Measurements from ENCODE around the gene PALD1.

Gene PALD1

DNA sequence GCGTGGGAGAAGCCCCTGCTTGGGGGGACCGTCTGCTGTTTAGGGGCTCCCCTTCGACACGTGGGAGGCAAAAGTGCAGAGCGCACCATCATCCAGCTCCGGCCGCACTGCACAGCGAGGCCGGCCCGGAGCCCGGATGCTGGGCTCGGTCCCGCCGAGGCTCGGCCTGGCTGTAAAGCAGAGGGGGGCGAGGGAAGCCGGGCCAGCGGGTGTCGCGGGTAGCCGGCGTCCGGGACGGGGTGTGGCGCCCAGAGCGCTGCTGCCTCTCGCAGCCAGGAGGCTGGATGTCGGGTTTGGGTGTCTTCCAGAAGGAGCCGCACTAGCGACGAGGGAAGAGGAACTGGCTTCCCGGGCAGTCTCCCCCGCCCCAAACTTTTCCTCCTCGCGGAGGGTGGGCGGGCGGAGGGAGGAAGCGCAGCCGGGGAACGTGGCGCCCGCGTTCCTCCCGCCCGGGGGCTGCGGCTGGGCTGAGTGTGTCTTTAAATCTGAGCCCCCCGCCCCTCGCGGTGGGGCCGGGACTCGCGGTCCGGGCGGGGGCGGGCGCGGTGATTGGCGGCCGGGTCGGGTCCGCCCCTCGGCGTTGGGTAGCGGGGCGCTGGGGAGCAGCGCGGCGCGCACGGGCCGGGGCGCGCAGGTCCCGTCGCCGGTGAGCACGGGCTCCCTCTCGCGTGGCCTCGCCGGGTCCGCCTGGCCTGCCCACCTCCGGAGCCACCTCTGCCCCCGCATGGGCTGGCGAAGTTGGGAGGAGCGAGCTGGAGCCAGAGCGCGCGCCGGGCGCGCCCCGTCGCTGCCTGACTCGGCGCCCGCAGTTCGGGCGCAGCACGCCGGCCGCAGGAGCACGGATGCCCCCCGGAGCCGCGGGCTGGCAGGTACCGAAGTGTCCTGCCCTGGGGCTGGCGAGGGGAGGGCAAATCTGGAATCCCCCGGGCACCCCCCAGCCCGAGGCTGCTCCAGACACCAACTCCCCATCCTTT, at the start of gene PALD1:
Gene PALD1 (plus strand): TSS at position 577 of the 974 bp plus-strand sequence. CDS start 47,185 bp downstream, outside the sequence.
- DNase-seq (ENCODE audit: low spot score): peak; percentile 20

DNA sequence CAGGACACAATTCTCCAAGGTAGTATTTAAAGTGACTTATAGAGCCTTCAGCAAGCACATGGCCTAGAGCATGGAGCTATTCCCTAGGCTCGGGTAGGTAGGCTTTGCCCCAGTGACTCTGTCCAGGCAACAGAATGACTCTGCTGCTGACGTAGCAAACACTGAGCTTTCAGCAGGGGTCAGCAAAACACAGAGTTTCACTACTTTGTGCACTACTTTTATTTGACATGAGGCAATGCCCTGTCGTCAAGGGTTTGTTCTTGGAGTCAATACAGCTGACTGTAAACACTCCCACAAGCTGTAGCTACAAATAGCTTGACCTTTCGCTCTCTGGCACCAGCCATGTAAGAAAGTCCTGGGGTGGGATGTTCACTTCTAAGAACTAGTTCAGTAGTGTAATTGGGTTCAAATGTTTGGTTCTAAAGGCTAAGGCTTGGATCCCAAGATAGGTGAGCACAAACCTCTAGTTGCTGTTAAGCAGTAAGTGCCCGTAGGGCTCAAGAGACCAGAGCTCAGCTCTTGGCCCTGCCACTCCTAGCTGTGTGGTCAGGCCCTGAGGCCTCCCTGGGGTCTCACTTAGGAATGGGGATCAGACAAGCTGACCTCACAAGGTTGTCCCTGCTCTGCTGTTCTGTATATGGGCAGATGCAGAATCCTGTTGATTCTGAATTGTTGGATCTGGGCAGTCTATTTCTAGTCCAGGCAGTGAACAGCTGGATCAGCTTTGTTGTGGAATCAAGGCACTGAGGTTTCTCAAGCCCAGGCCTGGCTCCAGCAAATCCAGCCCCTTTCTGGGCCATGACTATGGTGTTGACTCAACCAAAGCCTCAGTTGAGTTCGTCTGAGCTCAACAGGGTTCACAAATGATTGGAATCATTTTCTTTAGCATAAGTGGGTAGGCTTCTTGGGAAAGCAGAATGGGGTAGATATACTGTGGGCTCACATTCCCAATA, 47.8 kb upstream of the PALD1 start:
- peak; percentile 67 for DNase-seq (ENCODE audit: low spot score)

DNA sequence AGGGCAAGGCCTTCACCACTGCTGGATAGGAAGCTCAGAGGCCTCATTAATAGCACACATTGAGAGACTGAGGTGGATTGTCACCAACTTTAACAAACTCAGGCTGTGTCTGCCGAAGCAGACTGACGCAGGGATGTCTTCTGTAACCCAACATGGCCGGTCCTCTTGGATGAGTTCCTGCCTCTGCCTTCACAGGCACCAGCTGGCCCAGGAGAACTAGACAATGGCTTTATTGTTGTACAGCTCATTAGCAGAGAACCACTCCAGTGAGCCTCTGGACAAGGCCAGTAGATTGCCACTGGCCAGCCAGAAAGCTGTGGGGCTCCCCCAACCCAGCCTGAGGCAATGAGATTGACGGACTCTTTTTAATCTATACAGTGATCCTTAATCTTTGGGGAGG, 46.5 kb upstream of the PALD1 start:
- no peak for DNase-seq (ENCODE audit: low spot score)

DNA sequence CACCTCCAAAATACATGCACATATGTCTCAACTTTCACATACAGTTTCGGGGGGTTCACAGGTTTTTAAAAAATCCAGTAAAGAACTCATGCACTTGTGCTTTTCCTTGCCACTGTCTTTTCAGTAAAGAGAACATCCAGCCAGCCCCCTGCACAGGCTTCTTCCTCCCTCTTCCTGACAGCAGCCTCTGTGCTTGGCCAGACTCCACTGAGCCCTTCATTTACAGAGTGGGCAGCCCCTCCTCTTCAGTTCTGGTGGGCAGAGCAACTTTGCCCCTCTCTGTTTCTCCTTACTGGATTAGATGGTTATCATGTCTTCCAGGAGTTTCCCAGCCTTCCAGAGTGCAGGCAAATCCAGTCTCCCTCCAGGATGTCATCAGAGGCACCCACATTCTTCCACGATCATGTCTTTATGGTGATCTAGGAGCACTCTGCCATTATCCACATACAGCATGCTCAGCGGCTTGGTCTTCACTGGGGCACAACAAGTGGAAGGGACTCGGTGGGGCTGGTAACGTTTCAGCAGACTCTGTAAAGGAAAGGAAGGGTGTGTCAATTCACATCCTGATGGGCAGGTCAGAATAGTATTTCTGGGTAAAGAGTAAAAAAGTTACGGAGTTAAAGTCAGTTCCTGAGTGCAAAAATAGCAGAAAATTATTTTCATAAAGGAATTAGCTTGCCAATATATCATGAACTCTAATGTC, 45.9 kb upstream of the PALD1 start:
- no peak for DNase-seq (ENCODE audit: low spot score)

DNA sequence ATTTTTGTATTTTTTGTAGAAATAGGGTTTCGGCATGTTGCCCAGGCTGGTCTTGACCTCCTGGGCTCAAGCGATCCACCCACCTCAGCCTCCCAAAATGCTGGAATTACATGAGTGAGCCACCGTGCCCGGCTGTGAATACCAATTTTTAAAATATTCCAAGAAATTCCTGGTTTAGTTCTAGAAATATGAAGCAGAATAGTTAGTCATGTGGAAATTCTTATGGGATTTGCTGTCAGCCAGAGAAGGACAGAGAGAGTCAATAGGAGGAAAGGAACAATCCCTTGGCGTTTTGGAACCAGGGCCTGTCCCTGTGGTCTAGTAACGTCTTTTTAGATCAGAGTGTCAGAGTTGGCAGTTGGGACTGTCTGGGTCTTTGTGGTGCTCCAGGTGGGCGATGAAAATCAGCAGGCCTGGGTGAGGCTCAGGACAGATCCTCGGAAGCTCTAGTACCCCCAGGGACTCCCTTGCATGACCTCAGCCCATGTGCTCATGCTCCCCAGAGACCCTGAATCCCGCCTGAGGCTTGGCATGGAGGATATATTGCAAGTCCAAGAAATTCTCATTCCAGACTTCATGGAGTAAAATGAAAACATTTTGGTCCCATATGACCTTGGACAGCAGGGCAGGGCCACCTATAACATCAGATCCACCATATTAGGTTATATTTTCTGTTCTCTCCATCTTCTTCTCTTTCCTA, 44.8 kb upstream of the PALD1 start:
- DNase-seq (ENCODE audit: low spot score): no peak

DNA sequence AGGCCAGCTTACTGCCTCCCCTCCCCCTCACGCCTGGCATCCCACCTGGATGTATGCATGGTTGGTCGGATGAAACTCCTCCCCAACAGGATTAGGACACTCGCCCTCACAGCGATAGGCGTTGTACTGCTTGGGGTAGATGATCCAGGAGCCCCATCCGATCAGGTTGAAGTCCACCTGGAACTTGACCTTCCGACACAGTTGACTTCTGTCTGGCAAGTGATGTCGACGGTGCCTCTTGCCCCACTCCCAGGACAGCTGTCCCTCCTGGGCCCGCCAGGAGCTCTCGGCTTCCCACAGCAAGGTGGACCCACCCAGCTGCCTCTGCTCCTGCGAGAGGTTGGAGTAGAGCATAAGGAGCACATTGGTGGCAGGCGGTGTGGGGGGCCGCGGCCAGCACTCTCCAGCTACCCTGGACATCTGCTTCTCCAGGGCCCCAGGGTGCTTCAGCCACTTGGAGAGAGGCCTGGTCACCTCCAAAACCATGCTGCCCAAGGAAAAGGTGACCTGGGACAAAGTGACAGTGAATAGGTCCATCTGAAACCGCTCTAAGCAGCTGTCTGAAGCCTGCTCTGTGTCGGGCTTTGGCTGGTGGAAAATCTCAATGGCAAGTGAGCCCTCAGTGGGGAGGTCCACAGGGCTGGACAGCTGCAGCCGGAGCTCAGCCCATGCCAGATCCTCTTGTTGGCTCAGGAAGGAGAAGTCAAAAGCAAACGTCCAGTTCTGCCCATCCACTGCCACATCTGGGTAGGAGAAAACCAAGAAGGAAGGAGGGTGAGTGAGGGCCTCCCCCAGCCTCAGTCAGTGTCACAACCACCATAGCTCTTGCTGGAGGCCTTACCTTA, 43.1 kb upstream of the PALD1 start:
- DNase-seq (ENCODE audit: low spot score): no peak

DNA sequence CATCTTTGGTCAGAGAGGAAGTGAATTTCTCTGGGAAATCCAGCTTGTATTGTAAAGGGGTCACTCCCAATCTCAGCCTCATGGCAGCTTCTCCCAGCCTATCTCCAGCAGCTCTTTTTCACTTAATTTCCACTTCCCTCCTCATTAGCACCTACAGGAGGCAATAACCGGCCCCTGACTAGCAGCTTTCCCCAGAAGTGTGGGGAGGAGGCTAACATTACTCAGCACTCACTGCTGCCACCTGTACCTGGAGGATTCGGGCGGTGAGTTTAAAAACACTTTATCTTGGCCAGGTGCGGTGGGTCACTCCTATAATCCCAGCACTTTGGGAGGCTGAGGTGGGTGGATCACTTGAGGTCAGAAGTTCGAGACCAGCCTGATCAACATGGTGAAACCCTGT, 40.8 kb upstream of the PALD1 start:
- no peak for DNase-seq (ENCODE audit: low spot score)

DNA sequence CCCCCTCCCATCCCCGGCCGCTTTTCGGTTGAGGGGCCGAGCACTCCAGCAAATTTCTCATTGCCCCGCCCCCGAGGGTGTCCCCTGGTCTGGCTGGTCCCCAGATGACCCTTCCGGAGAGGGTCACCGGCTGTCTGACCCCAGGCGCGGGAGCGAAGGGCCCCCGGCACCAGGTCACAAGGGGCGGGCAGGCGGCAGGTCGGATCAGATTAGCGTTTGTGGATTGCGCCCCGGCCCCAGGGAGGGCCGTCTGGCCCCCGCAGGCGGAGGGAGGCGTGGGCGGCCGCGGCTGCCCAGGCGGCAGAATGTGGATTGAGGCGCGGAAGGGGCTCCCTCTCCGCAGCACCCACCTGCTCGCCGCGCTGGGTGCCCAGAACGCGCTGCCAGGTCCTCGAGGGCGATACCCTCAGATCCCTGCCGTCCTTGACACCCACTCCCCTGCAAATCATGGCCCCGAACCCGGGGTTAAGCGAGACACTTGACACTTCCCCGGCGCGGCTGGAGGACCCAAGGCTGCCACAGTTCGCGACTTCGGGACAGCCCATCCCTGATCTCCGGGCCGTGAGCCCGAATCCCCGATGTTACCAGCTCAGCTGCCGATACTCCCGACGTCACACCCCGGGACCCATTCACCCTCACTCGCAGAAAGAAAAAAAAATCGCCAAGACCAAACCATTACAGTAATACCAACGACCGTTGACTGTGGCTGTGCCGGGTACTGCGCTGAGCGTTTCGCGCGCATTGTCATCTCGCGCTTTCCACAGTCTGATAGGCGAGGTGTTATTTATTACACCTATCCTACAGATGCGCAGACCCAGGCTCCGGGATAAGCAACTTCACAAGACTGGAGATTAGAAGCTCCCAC, 38.0 kb upstream of the PALD1 start:
- no peak for DNase-seq (ENCODE audit: low spot score)

DNA sequence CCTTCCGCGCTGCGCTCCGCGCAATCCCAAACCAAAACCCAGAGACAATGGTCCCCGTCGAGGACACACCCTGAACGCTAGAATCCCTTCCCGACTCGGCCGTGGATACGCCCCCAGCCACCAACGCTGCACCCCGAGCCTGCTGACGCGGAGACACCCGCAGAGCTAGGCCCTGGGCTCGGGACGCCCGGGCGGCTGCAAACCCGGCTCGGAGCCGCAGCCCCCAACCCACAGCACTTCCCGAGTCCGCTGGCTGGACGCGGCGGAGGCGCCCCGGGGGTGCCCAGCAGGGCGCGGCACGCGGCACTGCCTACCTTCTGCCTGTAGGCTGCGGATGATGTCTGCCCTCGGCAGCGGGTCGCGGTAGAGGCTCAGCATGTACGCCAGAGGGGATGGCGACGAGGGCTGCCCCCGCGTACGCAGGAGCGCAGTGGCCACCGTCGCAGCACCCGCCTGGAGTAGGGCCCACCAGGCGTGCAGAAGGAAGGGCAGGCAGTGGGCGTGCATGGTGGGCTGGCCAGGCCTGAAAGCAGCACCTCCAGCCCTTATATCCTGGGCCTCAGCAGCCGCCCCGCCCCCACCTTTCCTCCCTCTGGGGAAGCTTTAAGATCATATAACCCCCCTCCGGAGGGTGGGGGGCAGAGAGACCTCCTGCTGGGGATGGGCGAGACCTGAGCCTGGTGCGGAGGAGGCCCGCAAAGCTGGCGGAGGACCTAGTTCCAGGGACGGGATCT, 37.2 kb upstream of the PALD1 start, which contains the start of gene NODAL:
Gene NODAL (minus strand): TSS at position 521 of the 734 bp plus-strand sequence. CDS start 14 bp downstream, at position 507.
- no peak for DNase-seq (ENCODE audit: low spot score)

DNA sequence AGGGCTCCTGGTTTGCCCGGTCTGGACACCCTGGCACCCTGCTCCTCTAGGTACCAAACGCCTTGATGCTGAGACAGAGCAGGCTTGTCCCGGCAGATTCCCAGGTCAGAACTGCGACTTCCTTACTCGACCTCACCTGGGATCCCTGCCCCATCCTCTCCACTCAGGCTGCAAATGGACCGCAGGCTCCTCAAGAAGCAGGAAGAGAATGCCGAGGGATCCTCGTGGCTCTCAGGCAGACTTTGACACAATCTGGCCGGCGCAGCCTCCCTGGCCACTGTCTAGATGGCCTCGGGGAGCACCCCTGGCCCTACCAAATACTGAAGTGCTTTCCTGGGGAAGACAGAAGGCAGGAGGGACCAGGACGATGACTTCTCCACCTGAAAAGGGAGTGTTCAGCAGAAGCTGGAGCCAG, 36.7 kb upstream of the PALD1 start:
- DNase-seq (ENCODE audit: low spot score): no peak

DNA sequence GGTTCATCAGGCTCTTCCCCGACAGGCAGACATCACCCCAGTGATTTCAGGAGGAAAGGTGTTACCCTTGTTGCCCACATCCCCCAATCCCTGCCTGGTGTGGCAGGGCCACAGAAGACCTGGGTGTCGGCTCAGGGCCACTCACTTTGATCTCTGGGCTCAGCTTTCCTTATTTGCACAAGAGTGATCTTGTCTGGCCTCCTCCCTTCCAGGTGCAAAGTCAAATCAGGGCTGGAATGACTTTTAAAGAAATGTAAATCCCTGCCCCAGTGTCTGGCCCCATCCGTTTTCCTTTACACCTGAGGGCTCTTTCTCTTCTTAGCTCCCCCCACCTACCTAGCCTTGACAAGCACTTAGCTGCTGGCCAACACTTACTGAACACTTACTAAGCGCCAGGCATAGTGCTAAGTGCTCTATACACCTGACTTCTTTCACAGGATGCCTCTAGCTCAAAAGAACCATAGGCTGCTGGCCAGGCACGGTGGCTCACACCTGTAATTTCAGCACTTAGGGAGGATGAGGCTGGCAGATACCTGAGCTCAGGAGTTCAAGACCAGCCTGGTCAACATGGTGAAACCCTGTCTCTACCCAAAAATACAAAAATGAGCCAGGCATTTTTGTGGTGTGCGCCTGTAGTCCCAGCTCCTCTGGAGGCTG, 36.1 kb upstream of the PALD1 start:
- DNase-seq (ENCODE audit: low spot score): no peak

DNA sequence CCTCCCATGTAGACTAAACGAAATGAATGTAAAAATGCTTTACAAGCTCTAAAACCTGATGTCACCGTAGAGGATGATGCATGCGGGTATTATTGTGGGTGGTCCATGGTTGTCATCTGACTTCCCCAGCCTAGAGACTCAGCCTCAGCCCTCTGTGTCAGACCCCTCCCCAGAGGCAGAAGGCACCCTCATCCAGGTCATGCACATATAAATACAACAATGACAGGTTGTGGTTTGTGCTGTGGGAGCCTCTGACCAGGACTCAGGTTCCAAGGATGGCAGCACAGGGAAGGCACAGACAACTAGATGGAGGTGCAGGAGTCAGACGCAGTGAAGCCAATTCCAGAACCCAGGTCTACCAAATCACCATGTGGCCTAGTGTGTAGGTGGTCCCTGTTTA, 33.8 kb upstream of the PALD1 start:
- no peak for DNase-seq (ENCODE audit: low spot score)

DNA sequence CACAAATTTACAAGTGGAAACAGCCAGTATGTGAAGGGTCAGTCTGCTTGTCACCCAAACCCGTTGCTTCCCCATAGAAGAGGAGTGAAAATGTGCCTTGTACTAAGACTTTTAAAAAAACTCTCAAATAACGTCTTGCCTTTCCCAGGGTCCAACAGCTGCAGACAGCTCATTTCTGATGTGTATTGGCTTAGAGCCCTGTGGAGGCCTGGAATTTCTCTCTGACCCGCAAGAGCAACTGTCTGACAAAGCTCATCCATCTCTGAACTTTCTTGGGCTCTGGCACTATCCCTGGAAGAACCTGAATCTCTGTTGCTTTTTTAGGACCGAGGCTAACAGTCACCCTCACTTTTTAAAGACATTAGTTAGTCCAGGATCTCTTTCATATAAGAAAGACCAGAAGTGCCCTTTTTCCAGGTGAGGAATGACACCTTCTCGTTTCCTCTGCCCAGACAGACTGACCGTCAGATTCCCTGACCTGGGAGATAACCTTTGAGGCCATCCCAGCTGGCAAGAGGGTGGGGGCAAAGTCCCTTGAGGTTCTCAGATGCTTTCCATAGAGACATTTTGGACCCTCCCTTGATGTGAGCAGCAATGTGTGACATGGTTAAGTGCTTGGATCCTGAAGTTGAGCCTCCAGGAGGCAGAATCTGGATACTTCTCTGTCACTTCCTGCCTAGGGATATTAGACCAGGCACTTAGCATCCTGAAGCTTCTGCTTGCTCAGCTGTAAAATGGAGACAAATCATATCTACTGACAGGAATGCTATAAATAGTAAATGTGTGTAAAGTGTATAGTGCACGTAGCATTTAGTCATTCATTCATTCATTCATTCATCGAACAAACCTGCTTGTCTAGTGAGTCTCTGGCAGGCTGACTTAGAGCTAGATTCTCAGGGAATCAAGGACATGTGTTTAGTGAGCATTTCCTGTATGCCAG, 32.6 kb upstream of the PALD1 start:
- DNase-seq (ENCODE audit: low spot score): no peak

DNA sequence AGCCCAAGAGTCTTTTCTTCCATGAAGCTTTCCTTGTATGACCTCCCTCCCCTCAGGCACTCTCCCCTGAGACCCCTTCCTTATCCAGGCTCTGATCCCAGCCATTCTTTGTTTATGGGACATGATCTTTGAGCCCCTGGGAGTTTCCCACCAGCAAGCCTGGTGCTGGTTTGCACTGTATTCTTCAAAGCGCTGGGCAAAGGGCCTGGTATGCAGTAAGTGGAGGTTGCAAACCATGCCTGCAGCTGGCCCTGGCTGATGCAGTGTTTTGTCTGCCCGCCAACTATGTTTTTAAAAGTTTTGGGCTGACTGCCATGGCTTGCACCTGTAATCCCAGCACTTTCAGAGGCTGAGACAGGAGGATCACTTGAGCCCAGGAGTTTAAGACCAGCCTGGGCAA, 30.3 kb upstream of the PALD1 start:
- no peak for DNase-seq (ENCODE audit: low spot score)

DNA sequence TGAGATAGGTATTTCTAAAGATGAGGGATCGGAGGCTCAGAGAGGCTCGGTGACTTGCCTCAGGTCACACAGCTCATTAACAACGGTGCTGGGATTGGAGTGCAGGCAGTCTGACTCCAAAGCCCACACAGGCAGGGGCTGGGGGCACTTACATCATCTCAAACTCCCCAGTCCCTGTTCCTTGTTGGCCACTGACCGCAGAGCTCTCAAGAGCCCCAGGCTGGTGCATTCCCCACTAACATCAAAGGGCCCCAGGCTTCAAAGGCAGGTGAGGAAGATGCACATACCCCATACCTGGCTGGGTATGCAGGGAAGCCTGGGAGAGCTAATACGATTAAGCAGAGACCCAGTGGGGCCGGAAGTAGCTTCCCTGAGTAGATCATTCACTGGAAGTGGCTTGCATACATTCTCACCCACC, 23.3 kb upstream of the PALD1 start:
- DNase-seq (ENCODE audit: low spot score): no peak

DNA sequence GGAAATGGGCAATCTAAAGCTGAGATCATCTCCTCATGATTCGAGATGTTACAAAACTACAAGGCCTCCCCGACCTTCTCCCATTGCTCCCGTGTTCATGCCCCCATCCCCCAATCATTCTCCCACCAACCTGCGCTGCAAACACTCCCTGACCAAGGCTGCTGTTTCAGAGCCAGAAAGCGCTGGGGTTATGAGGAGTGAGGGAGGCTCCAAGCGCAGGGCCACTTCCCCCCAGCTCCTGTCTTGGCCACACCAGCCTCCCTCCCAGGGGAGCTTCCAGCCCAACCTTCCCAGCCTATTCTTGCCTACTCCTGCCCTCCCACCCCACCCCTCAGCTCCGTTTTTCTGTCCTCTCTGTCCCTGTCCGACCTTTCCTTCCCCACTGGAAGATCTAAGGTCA, 22.4 kb upstream of the PALD1 start:
- no peak for DNase-seq (ENCODE audit: low spot score)

DNA sequence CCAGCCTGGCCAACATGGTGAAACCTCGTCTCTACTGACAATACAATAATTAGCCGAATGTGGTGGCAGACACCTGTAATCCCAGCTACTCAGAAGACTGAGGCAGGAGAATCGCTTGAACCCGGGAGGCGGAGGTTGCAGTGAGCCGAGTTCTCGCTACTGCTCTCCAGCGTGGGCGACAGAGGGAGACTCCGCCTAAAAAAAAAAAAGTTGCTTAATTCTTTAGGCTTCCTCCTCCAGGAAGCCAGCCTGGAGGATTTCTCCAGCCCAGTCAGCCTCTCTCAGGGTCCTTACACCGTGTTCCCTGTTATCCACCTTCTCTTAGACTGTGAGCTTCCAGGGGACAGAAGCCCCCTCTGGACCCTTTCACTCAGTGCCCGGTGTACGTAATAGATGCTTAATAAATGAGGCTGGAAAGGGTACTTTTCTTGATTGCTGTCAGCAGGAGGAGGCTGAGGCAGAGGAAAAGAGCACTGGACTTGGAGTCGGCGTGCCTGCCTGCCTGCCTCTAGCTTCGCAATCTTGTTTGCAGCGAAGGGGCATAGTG, 20.7 kb upstream of the PALD1 start:
- no peak for DNase-seq (ENCODE audit: low spot score)

Data from HuH-7 (cell line).